Renal cortical epithelial cell (primary cell): ENCODE results near the gene HMCN1. TPM values are rescaled to one million over a fixed set of nuclear protein-coding genes. Genes with fewer than 3 reads are reported as not detected.
"Not testable (repeated sequence)": the region's sequence is repeated elsewhere in the genome, so short reads cannot be mapped to it uniquely, and the experiment has no call there.

ENCODE experiments used
- DNase-seq: peaks from one replicate; pipeline ENCODE4 v3.0.0-alpha.2; 2011; ENCODE audit warnings: low read depth
- total RNA-seq: library from RNA; depleted of rRNA; stranded (reverse); fragments of >200 nt; gene quantifications from 2 replicates; pipeline ENCODE4 v1.2.3, GENCODE V29; 2014

Gene HMCN1
- total RNA-seq, 1 donor from 2014 or later = 57.9 TPM

DNA sequence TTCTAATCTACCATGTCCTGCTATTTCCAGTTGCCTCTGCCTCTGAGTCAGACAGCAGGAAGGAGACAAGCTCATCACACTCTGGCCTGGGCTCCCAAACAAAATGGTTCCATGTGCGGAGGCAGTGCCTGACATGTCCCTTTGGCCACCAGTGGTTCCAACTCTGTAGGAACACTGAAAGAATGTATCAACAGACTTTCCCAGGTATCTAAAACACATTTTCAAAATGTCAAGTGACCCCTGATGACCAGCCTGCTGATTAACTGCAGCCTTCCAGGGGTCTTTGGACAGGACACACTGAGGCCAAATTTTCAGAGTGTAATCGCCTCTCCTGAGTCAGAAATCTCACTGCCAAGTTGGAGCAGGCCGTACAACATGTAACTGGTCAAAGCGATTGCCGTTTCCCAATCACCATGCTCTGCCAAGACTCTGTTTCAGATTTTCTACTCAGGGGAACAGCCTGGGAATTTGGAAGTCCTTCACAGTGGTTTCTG lies 468.1 kb downstream of the HMCN1 start:
- no peak for DNase-seq

DNA sequence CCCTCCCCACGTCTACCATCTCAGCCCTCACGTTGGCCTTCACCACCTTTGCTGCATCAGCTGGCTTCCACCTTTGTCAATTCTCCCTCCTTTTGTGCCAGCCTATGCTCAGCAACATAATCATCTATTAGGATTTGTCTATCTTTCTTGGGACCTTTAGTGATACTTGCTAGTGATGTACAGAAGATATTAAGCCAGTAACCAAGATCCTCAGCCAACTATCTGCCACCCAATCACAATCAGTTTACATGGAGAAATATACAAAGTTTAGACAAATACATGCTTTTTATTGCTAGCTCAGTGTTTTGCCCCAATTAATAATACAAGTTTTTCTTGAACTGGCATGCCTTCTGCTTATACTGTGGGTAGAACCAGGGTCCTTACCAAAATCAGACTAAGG lies 468.6 kb downstream of the HMCN1 start:
- no peak for DNase-seq

DNA sequence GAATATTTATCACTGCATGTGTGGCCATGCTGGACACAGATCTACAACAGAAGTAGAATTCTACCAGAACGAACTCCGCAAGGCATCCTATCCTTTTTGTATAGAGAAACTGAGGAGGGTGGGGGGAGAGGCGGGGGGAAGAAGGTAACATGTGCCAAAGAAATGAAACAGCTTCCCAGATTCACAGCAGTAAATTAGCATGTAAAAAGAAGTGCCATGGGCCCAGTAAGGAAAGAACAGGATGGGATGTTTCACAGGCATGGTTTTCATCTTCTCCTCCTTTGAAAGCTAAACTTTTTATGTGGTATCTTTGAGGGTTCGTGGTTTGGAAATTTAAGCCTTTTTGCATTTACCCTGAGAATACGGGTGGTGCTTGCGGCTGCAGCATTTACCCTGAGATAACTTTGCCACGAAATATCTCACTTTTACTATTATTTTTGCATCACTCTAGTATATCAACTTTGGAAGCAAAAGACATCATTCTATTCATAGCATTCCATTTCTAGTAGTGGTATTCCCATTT lies 471.9 kb downstream of the HMCN1 start:
- DNase-seq = no peak

DNA sequence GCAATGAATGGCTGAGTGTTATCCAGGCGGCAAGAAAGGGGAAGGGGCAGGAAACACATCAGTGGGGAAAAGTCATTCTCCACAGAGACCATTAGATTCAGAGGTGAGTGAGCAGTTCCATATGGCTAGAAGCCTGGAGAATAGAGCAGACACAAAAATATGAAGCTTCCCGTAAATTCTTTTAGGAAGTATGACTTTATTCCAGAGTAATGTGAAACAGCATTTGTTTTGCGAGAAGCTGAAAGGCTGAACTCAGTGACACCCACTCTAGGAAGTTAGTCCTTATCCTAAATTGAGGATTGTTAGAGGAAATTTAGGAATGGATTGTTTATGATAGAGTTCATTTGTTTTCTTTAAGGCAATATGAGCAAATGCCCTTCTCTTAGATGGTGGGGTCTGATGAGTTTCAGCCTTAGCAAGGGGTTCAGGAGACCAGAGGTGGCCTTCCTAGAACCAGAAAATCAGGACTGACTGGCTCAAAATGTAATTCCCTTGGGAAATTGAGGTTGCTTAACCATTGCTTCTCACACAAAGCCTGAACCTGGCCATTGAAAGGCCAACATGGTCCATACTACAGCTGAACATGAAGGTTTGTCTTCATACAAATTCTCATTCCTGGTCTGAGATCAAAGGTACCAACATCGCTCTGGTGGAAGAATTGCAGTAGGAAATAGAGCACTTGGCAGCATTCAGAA lies 473.3 kb downstream of the HMCN1 start:
- no peak for DNase-seq

DNA sequence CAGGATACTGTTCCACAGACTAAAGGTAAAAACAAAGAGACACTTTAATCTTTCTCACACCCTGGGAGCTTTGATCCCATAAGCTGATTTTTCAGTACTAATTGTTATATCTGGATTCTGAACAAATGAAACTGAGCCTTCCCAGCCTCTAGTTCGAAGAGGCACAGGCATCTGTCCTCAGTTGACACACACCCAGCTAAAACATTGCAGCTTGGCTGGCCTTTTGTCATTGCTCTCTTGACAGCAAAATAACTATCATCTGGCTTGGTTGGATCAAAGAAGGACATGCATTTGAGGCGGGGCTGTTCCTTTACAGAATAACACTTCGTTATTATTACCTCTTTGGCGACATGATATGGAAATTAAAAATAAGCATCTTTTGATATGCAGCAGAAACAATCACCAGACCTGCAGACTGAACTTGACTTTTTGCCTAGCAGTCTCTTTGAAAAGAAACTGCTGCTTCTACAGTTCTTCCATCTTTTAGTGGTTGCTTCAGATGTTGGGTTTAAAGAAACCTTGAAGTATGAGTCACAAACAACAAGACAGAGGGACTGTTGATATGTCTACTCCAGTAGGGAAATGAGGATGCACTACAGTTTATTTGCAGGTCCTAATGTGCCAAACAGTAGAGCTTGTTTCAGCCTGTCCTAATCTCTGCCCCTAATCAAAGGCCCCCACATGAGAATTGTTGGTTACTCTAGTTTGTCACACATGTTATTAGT lies 474.4 kb downstream of the HMCN1 start:
- DNase-seq = peak; percentile 27

DNA sequence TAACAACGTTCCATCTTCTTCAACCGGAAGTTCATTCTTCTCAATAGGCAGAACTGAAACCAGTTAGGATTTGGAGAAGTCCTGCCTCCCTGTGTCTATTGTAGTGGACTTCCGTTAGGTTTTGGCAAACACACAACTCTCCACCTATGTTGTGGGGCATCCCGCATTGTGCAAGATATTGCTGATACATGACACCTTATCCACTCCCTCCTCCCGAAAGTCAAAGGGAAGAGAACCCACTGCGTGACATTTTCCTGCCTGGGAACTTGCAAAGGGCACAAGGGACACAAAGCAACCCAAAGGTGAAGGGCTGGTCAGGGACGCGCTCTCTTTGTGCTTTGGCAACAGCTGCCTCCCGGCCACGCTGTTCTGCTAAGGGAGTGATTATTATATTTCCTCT lies 476.1 kb downstream of the HMCN1 start:
- DNase-seq = no peak

DNA sequence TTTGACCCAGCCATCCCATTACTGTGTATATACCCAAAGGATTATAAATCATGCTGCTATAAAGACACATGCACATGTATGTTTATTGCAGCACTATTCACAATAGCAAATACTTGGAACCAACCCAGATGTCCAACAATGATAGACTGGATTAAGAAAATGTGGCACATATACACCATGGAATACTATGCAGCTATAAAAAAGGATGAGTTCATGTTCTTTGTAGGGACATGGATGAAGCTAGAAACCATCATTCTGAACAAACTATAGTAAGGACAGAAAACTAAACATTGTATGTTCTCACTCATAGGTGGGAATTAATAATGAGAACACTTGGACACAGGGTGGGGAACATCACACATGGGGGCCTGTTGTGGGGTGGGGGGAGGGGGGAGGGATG lies 477.4 kb downstream of the HMCN1 start:
- DNase-seq = not testable (repeated sequence)

DNA sequence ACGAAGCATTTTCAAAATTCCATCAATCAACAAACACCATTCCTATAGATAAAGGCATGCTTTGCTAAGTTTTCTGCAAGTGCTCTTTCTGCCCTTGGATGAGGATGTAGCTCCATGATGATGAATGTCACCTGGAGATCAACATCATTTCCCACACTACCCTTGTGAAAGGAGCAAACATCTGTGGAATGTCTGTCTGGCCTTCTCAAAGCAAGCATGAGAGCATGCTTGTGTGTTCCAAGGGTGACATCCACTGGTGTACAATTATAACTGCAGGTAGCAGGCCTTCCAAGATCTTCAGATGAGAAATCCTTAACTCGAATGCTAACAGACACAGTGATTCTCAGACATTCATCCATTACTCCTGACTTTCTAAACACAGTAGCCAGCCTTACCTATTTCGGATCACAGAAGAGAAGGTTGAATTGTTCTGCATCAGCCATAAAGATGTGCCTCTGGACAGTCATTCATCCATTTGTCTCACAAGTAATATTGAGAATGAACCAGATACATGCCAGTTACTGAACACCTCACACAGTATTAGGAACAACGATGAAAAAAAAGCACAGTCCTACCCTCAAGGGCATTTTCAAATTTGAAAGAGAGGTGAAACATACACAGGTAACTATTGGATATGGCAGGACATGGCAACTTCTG lies 478.5 kb downstream of the HMCN1 start:
- peak; percentile 92 for DNase-seq

DNA sequence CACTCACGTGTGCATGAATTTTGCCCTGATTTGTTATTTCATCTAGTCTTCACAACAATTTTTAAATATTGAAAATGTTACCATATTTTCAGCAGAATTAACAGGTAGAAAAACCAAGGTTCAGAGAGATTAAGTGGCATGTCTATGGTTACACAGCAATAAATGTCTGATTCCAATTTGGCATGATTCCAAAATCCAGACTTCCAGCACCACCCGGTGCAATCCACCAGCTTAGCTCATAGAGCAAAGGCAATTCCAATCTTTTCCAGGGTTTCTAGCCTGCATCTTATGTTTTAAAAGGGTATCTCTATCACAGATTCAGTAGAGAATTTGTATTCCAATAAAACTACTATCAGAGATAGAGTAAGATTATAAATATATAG lies 479.0 kb downstream of the HMCN1 start:
- no peak for DNase-seq

DNA sequence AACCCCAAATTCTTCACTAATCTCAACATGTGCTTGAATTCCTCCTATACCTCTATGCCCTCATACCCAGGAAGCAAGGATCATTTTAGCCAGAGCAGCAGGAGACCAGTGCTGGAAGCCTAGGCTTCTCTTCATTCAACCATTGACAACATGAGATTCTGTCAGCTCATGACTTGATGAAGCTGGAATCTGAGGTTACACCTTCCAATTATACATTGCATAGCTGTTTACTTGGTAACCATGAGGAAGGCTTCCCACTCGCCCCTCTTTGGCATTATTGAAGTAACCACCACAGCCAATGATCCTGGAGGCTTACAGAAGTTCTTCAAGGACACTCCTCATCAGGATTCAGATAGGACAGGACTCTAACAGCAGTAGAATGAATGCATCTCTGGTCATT lies 480.6 kb downstream of the HMCN1 start:
- DNase-seq = peak; percentile 45

DNA sequence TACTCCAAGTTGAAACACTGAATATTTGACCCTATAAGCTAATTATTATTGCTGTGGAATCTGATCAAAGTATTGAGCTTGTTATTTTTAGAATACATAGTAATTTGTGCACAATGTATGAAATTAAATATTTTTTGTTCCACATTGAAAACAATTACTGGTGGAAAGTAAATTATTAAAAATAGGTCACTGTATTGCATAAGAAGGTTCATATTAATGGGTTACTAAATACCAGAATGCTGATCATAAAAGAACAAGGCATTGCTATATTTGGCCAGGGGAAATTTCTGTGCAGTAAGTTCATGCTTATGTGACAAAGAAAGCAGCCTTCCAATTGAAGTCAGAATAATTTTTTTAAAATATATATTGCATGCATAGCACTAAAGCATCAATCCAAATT lies 481.4 kb downstream of the HMCN1 start:
- DNase-seq = peak; percentile 57

DNA sequence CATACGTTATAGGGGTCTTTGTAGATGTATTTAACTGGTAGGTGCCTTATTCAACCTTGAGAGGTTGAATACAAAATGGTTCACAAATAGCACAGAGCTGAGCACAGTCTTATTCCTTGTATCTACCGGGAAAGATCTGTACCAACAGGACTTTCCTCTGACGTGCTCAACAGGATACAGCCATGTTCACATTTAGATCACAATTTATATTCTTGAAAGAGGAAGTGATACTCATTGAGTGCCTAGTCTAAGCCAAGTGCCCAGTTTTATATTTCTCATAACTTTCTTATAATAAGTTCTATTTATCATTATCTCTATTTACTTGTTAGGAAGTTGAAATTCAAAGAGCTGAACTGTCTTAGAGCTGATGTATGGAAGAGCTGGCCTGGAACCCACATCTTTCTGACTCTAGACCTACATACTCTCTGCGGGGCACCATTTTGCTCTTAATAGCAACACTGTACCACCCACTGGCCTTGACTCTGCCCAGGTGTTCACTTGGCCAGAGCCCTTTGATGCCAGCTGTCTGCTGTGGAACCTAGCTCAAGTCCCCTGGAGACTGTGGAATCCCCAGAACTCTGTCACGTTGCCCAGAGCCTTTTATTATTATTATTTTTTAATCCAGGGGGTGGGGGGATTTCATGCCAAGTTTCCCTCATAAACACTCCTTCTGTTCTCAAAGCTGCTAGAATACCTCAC lies 484.6 kb downstream of the HMCN1 start:
- no peak for DNase-seq

DNA sequence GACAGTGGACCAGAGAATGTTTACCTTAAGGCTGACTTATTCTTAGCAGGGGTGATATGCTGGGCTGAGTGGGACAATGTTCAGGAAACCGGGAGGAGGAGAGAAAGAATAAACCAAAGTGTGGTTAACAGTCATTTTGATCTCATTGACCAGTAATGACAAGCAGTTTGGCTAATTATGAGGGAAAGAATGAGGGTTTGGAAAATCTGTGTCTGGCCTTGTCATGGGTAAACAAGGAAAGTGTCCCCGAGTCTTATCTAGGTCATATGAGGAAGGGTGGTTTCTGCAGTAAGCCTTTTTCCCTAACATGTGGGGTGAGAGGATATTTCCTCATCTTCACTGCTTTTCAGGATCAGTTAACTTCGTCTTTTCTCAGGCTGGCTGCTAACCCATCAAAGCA lies 485.9 kb downstream of the HMCN1 start:
- DNase-seq = peak; percentile 6

DNA sequence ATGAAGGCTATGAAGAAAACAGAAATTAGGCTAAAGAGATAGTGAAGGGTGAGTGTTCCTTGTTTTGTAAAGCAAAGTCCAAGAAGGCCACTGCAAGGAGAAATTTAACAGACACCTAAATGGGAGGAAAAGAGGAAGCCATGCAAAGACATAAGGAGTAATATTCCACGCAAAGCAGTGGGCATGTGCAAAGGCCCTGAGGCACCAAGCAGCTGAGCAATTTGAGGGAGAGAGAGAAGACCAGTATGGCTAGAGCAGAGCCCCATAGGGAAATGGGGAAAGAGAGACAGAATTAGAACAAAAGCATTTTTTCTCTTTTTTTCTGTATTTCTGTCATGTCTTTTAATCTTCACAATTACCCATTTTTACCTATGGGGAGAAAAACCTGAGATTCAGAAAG lies 486.7 kb downstream of the HMCN1 start:
- DNase-seq = no peak

DNA sequence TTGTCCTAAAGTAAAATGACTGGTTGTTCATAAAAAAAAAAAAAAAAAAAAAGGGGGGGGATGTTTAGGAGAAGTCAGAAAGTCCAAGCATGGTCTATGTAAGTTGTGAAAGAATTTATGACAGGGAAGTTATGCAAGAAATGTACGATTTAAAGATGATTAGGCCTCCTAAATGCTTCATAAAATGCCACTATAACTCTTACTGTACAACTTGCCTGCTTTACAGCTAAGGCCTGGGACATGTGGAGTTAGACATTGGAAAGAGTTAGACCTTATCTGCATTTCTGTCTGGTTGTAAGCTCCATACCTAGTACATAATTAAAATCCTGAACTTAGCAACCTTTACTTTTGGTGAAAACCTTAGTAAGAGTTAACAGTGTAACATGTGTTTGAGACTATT lies 490.9 kb downstream of the HMCN1 start:
- DNase-seq = no peak

DNA sequence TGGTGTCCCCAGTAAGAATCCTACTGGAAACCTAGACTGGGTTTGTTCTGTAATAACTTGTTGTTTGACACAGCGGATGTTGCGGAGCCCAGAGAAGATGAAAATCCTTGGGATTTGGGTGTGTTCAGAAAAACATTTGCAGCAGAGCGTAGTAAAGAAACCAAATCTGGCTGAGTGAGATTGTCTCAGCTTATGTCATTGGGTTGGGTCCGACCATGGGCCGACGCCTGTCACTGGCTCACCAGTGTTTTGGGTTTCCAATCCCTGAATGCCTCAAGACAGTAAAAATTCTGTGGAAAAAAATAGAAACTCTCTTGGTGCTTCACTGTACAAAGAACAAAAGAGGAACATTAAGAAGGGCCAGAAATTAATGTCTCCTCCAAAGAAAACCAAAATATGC lies 494.6 kb downstream of the HMCN1 start:
- no peak for DNase-seq

DNA sequence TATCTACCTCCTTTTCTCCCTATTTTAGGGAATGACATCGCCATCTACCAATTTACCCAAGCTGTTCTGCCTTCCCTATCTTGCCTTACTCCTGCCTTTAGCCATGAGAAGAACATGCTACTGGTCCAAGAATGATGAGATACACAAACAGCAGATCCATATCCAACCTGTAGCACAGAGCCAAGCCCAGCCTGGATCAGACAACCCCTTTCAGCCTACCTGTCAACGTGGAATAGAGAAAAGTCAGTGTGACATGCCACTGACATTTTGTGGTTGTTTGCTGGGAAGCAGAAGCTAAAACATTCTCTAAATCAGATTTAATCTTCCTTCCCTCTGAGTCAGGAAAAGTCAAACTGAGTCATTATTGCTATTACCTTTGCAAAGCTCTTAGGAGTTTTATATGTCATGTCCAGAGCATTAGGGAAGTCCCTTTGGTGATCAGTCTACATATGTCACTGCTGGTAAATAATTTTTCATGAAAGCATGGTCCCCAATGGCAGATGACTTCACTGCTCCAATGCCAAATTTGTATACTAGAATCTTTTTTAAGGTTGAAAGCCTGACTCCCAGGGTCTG lies 497.8 kb downstream of the HMCN1 start:
- DNase-seq = no peak

DNA sequence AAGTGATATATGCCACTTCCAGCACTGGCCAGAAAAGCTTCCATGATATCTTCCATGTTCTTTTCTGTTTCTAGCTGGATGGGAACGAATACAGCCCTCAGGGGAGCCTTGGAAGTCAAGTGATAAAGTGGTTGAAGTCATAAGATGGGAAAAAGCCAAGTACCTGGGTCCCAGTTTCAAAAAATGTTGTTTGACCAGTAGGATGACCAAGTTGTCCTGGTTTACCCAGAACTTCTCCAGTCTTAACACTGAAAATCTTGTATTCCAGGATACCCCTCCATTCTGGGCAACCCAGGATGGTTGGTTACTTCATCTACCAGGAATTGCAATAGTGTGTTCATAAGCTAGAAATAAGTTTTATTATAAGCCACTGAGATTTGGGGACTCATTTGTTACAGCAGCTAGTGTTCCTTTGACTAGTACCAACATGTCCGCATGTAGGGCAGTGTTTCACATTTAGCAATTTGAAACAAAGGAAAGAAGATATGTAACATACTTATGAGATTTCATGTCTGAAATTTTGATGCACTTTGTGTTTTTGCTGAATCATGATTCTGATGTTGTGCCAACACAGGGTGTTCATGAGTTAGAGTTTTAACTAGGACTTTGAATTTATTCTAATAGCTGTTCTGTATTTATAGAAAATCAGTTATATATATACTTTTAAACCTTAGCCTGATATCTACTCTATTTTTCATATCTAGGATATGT lies 500.9 kb downstream of the HMCN1 start:
- no peak for DNase-seq

DNA sequence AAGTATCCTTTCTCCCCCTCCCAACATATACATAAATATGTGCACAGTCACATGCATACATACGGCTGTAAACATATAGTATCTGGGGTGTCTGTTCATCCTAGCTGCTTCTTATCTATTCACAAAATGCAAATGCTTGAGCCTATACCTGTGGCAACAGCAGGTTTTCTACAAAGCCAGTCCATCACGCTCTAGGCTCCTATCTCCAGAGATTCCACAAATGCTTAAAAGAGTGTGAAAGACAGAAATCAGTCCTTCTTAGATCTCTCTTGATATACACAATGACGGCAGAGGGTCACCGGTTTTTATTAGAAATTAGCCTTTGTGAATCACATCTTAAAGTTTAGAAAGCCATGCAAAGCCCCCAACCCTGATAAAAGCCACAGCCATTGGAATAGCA lies 501.5 kb downstream of the HMCN1 start:
- DNase-seq = no peak

DNA sequence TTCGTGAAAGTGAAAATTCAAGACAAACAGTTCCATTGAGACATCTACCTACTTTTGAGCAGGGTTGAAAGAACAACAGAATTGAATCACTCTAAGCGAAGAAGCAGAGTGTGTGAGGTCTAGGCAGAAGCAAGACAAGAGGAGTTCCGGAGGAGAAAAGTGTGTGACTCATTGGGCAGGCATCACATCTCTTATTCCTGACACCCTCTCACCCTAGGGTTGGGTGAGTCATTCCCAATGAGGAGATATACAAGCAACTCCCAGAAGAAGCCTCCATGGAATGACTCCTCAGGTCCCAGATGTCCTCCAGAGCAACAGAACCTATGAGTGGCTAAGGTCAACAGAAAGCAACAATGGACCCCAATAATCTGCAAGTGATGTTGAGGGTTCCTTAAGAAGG lies 502.7 kb downstream of the HMCN1 start:
- DNase-seq = peak; percentile 86

DNA sequence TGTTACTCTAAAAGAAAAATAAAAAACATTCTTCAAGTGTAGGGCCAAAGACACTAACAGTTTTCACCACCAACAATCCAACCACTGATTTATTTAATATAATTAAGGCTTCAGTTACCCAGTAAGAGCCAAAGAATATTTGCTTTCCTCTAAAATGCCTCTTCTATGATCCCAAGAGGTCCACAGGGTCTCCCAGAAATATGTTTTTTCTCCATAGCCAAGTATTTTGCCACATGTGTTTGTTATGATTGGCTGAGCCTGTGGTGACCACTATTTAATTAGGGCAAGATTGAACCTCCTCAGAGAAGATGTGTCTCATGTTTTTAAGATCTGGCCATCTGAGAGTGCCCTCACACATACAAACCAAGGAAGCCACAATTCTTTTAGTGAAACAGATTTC lies 505.0 kb downstream of the HMCN1 start:
- no peak for DNase-seq
